GM12801 (cell line): Measurements from ENCODE around the gene NDUFA3.

ENCODE experiments used
- TF ChIP-seq, protein P1 (sequence below): IDR thresholded peaks from one replicate; pipeline ENCODE4 v1.5.1; 2011; ENCODE audit warnings: control low read depth; ENCODE audit not compliant: insufficient read length; ENCODE audit errors: extremely low read depth

Gene NDUFA3

GRCh38 chr19:54149021-54149812 is 46.6 kb downstream of the NDUFA3 start:
- TF ChIP-seq, protein P1, sequence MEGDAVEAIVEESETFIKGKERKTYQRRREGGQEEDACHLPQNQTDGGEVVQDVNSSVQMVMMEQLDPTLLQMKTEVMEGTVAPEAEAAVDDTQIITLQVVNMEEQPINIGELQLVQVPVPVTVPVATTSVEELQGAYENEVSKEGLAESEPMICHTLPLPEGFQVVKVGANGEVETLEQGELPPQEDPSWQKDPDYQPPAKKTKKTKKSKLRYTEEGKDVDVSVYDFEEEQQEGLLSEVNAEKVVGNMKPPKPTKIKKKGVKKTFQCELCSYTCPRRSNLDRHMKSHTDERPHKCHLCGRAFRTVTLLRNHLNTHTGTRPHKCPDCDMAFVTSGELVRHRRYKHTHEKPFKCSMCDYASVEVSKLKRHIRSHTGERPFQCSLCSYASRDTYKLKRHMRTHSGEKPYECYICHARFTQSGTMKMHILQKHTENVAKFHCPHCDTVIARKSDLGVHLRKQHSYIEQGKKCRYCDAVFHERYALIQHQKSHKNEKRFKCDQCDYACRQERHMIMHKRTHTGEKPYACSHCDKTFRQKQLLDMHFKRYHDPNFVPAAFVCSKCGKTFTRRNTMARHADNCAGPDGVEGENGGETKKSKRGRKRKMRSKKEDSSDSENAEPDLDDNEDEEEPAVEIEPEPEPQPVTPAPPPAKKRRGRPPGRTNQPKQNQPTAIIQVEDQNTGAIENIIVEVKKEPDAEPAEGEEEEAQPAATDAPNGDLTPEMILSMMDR, result no peak

DNA sequence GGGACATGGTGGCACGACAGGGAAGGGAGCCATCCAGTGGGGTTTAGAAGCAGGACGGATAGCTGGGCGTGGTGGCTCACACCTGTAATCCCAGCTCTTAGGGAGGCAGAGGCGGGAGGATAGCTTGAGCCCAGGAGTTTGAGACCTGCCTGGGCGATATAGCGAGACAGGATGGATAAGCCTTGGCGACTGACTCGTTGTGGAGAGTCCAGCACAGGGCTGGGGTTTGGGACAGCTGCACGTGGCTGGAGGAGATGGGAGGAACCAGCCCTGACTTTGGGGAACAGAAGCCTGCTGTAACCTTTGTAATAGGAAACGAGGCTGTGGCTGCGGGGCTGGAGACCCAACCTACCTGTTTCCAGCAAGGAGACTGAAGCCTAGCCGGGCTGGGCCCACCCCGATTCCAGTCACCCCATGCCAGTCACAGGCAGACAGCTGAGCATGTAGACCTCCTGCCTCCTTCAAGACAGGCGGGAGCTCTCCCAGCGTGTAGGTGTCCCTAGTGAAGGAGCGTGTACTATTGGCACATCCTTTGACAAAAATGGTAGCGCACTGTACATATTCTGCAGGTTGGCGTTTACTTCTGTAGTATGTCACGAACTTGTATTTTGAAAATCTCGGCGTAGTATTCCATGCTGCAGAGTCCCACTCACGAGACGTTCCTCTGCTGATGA is 48.8 kb downstream of the NDUFA3 start:
- TF ChIP-seq, protein P1, result no peak

- TF ChIP-seq, protein P1, result no peak
Measured at GRCh38 chr19:54152267-54152666, 49.6 kb downstream of the NDUFA3 start.

DNA sequence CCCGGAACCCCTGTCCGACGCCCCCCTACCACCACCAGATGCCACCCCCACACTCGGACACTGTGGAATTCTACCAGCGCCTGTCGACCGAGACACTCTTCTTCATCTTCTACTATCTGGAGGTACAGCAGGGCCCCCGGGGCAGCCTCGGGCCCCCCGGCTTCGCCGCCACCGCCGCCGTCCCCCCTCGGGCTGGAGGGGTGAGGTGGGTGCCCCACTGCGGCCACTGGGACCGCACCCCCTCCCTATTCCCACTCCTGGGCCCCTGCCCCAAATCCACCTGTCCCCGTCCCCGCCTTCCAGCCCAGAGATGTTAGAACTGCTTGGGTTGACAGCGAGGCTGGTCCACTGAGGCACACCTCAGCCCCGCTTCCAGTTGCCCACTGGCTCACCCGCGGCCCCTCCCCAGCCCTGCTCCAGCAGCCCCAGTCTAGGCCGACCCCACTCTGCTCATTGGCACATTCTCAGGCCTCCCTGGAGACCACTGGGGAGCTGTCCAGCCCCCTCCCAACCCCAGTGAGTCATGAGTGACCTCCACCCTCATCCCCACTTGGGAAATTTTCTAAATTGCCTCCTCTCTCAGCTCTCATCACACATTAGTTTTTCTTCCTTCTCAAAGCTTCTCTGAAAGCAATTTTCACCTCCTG is 50.3 kb downstream of the NDUFA3 start:
- TF ChIP-seq, protein P1, result no peak

DNA sequence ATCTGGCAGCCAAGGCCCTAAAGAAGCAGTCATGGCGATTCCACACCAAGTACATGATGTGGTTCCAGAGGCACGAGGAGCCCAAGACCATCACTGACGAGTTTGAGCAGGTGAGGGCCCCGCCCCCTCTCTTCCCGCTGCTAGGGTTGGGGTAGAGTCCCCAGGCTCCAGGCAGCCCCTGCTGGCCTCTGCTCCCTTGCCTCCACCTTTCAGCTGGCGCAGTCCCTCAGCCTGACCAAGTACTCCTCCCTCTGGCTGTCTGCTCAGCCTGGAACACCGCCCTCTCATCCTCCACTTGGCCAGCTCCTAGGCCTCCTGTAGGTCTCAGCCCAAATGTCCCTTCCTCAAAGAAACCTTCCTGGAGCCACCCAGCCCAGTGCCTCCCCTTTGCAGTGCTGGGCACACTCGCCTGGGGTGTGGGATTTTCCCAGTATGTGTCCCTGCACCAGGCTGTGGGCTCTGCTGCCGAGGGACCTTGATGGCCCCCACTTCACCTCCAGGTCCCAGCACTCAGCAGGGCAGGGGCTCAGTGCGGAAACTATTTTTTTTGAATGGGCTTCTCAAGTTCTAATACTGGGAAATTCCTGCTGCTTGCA is 51.2 kb downstream of the NDUFA3 start:
- TF ChIP-seq, protein P1, result no peak

DNA sequence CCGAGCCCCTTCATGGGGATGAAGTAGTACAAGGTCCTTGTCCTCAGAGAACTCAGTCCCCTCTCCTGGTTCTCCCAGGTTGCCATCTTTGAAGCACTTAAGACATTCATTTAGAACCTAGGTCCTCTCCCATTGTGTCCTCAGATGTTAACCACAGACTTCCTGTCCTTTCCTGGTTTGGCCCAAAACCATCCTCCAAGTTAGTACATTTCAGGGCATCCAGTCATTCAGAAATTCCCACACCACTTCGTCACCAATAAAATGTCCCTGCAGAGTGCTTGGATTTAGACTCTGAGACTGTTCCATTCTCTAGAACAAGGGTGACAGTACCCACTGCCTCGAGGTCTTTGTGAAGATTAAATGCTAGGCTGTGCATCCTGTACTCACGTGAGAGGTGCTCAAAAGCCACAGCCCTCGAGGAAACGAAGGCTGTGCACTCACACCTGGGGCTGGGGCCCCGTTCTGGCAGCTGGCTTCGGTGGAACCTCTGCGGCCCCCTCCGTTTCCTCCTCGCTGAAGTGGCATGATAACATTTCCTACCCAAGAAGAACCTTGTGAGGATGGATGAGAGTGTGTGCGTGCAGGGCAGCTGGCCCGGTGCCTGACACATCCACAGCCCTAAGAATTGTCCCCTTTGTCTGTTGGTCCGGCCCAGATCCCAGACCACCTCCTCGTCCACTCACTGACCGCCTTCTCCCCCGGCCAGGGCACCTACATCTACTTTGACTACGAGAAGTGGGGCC is 52.1 kb downstream of the NDUFA3 start:
- TF ChIP-seq, protein P1, result no peak
